IMR-90 (cell line): ENCODE measurements around the gene NAPEPLD. TPM values are rescaled to one million over a fixed set of nuclear protein-coding genes. Genes with fewer than 3 reads are reported as not detected.

Experiments
- ATAC-seq: fragments of 200-7000 bp; cut with Tn5 transposase; 2 replicates; pipeline ENCODE4 v1.9.1; 2020; ENCODE audit warnings: low read depth, mild to moderate bottlenecking, moderate library complexity
- BruUV-seq: library from RNA; stranded (reverse); fragments of 400-500 nt; replicated peaks from 2 replicates; lab custom pipeline; 2021; lab: Mats Ljungman, UMichigan
- CTCF ChIA-PET: fragments of 300-600 bp; formaldehyde crosslinking; extraction: SDS; loops from one replicate; lab custom pipeline; 2021; ENCODE audit warnings: antibody characterized with exemption; lab: Yijun Ruan, JAX
- POLR2A ChIA-PET: fragments of 300-600 bp; sonication (Branson Sonifier 250); formaldehyde crosslinking; loops from one replicate; lab custom pipeline; 2022; ENCODE audit warnings: antibody characterized with exemption; ENCODE audit not compliant: unreplicated experiment; lab: Charles Lee
- DNase-seq: peaks from one replicate; pipeline ENCODE4 v3.0.0; 2013
- H2AFZ ChIP-seq: replicated peaks from 2 replicates; pipeline ENCODE3; 2013; ENCODE audit warnings: low read length, mild to moderate bottlenecking; ENCODE audit not compliant: poor library complexity
- H2AK5ac ChIP-seq: 2 replicates; pipeline ENCODE4 v1.6.1; 2013; ENCODE audit warnings: low read depth, low read length, inconsistent platforms
- H2AK9ac ChIP-seq: replicated peaks from 2 replicates; pipeline ENCODE3; 2013; ENCODE audit warnings: mild to moderate bottlenecking, low read depth, low read length, moderate library complexity; ENCODE audit not compliant: poor library complexity
- H2BK120ac ChIP-seq: 2 replicates; pipeline ENCODE4 v1.6.1; 2013; ENCODE audit warnings: low read depth, low read length, inconsistent platforms
- H2BK15ac ChIP-seq: 3 replicates; pipeline ENCODE4 v1.6.1; 2013; ENCODE audit warnings: low read depth, low read length, inconsistent platforms
- H2BK20ac ChIP-seq: 2 replicates; pipeline ENCODE4 v1.6.1; 2013; ENCODE audit warnings: low read depth, mild to moderate bottlenecking, inconsistent platforms, low read length, moderate library complexity
- H2BK5ac ChIP-seq: 2 replicates; pipeline ENCODE4 v1.6.1; 2013; ENCODE audit warnings: mild to moderate bottlenecking, low read depth, low read length, inconsistent platforms; ENCODE audit not compliant: poor library complexity, severe bottlenecking
- H3K14ac ChIP-seq: replicated peaks from 2 replicates; pipeline ENCODE4 v1.6.1; 2013; ENCODE audit warnings: low read depth, low read length, inconsistent platforms
- H3K18ac ChIP-seq: 2 replicates; pipeline ENCODE4 v1.6.1; 2013; ENCODE audit warnings: low read depth, low read length, control low read depth
- H3K23ac ChIP-seq: 2 replicates; pipeline ENCODE4 v1.6.1; 2013; ENCODE audit warnings: low read depth, low read length, inconsistent platforms
- H3K27ac ChIP-seq: 2 replicates; pipeline ENCODE4 v1.5.1; 2013; ENCODE audit warnings: mild to moderate bottlenecking, control low read depth, low read length; ENCODE audit not compliant: insufficient read depth
- H3K27me3 ChIP-seq: 2 replicates; pipeline ENCODE4 v1.6.1; 2013; ENCODE audit warnings: low read length; ENCODE audit not compliant: control insufficient read depth, insufficient read depth
- H3K36me3 ChIP-seq: 2 replicates; pipeline ENCODE4 v1.6.1; 2013; ENCODE audit warnings: low read length, mixed read lengths; ENCODE audit not compliant: control insufficient read depth, insufficient read depth
- H3K4ac ChIP-seq: 2 replicates; pipeline ENCODE4 v1.6.1; 2013; ENCODE audit warnings: low read depth, low read length, inconsistent platforms
- H3K4me1 ChIP-seq: 2 replicates; pipeline ENCODE4 v1.6.1; 2013; ENCODE audit warnings: low read length, mixed read lengths; ENCODE audit not compliant: control insufficient read depth, insufficient read depth
- H3K4me2 ChIP-seq: 2 replicates; pipeline ENCODE4 v1.6.1; 2013; ENCODE audit warnings: low read depth, mild to moderate bottlenecking, control low read depth, low read length, moderate library complexity
- H3K4me3 ChIP-seq: 2 replicates; pipeline ENCODE4 v1.5.1; 2013; ENCODE audit warnings: low read depth, mild to moderate bottlenecking, control low read depth, low read length, moderate library complexity; ENCODE audit not compliant: insufficient read depth
- H3K56ac ChIP-seq: 2 replicates; pipeline ENCODE4 v1.6.1; 2013; ENCODE audit warnings: low read length, inconsistent platforms; ENCODE audit not compliant: insufficient read depth; ENCODE audit errors: extremely low read depth
- H3K79me1 ChIP-seq, 2 experiments: 2 replicates each; pipeline ENCODE4 v1.6.1; 2013; ENCODE audit warnings: low read length in 2 of 2, inconsistent platforms in 1 of 2, low read depth in 1 of 2
- H3K9ac ChIP-seq: 2 replicates; pipeline ENCODE4 v1.6.1; 2013; ENCODE audit warnings: low read depth, low read length, control low read depth
- H3K9me1 ChIP-seq: 2 replicates; pipeline ENCODE4 v1.6.1; 2013; ENCODE audit warnings: low read length, inconsistent platforms; ENCODE audit not compliant: insufficient read depth
- H3K9me3 ChIP-seq: 2 replicates; pipeline ENCODE4 v1.6.1; 2013; ENCODE audit warnings: low read length; ENCODE audit not compliant: control insufficient read depth, insufficient read depth
- H4K20me1 ChIP-seq: 2 replicates; pipeline ENCODE4 v1.6.1; 2013; ENCODE audit warnings: low read length, inconsistent platforms; ENCODE audit not compliant: insufficient read depth
- H4K5ac ChIP-seq: 2 replicates; pipeline ENCODE4 v1.6.1; 2013; ENCODE audit warnings: mild to moderate bottlenecking, low read depth, low read length, control low read depth
- H4K8ac ChIP-seq, 2 experiments: 2 replicates each; pipeline ENCODE4 v1.6.1; 2013; ENCODE audit warnings: low read depth in 2 of 2, low read length in 2 of 2, control low read depth in 1 of 2, inconsistent platforms in 1 of 2
- H4K91ac ChIP-seq: 2 replicates; pipeline ENCODE4 v1.6.1; 2013; ENCODE audit warnings: low read depth, low read length, inconsistent platforms; ENCODE audit not compliant: insufficient read depth
- BHLHE40 ChIP-seq: fragments of 150-350 bp; IDR thresholded peaks from 2 replicates; pipeline ENCODE4 v1.6.1; 2016; ENCODE audit warnings: mild to moderate bottlenecking, low read depth, low read length
- CEBPB ChIP-seq: IDR thresholded peaks from 2 replicates; pipeline ENCODE4 v1.6.1; 2012; ENCODE audit warnings: low read depth, low read length, improper control_type of control experiment
- CHD1 ChIP-seq: IDR thresholded peaks from 2 replicates; pipeline ENCODE4 v1.6.1; 2012; ENCODE audit warnings: low read depth, low read length, improper control_type of control experiment
- FOS ChIP-seq: fragments of 150-350 bp; IDR thresholded peaks from 2 replicates; pipeline ENCODE4 v1.6.1; 2016; ENCODE audit warnings: low read depth, low read length
- MAFK ChIP-seq: IDR thresholded peaks from 2 replicates; pipeline ENCODE4 v1.6.1; 2012; ENCODE audit warnings: low read depth, low read length, improper control_type of control experiment
- MAZ ChIP-seq: IDR thresholded peaks from 2 replicates; pipeline ENCODE4 v1.6.1; 2012; ENCODE audit warnings: low read depth, mild to moderate bottlenecking, low read length, improper control_type of control experiment, moderate library complexity, borderline replicate concordance
- MXI1 ChIP-seq: IDR thresholded peaks from 2 replicates; pipeline ENCODE4 v1.6.1; 2012; ENCODE audit warnings: low read depth, mild to moderate bottlenecking, low read length, moderate library complexity, borderline replicate concordance
- NFE2L2 ChIP-seq: fragments of 150-350 bp; IDR thresholded peaks from 2 replicates; pipeline ENCODE4 v1.6.1; 2016; ENCODE audit warnings: low read depth, mild to moderate bottlenecking, low read length
- POLR2A ChIP-seq: IDR thresholded peaks from 2 replicates; pipeline ENCODE4 v1.6.1; 2012; ENCODE audit warnings: mild to moderate bottlenecking, low read depth, low read length
- RAD21 ChIP-seq: IDR thresholded peaks from 2 replicates; pipeline ENCODE4 v1.6.1; 2012; ENCODE audit warnings: low read length, improper control_type of control experiment
- RCOR1 ChIP-seq: IDR thresholded peaks from 2 replicates; pipeline ENCODE4 v1.6.1; 2012; ENCODE audit warnings: mild to moderate bottlenecking, low read length, improper control_type of control experiment; ENCODE audit not compliant: insufficient replicate concordance
- RFX5 ChIP-seq: IDR thresholded peaks from 2 replicates; pipeline ENCODE4 v1.8.0; 2012; ENCODE audit warnings: low read depth, mild to moderate bottlenecking, low read length, moderate library complexity
- SMC3 ChIP-seq: fragments of 150-350 bp; IDR thresholded peaks from 2 replicates; pipeline ENCODE4 v1.6.1; 2016; ENCODE audit warnings: low read depth, mild to moderate bottlenecking, antibody characterized with exemption, low read length, moderate library complexity
- WGBS, 2 experiments: methylation state at CpG; one replicate each; pipeline versions ENCODE4 v1.1.5 to v1.1.7; 2013; ENCODE audit warnings: missing lambda C conversion rate in 2 of 2; ENCODE audit not compliant: insufficient read length in 1 of 2; ENCODE audit errors: extremely low coverage in 2 of 2; 5-methylcytosine and 5-hydroxymethylcytosine counted together
- dilution Hi-C: fragments of 300-500 bp; cut with HindIII; formaldehyde crosslinking; loops from one replicate; pipeline ENCODE4 v1.14.3; 2018; ENCODE audit warnings: low sequenced_read_pairs; ENCODE audit not compliant: unreplicated experiment
- in situ Hi-C: fragments of 300-500 bp; cut with MboI; formaldehyde crosslinking; loops from 3 replicates; pipeline ENCODE4 v1.14.3; 2019; ENCODE audit warnings: low sequenced_read_pairs, inconsistent platforms, mixed read lengths
- intact Hi-C: fragments of 100-400 bp; cut with micrococcal nuclease; formaldehyde crosslinking; loops from 2 replicates; pipeline ENCODE4 v1.10.0; 2022
- polyA plus RNA-seq, 3 experiments: library from polyadenylated mRNA; depleted of rRNA; stranded (reverse); fragments of >200 nt; gene quantifications; 2 replicates each; pipeline ENCODE4 v1.2.3, GENCODE V29; 2012; ENCODE audit warnings: low replicate concordance in 1 of 3
- total RNA-seq: library from RNA; depleted of rRNA; stranded (reverse); fragments of >200 nt; gene quantifications from 2 replicates; pipeline ENCODE4 v1.2.3, GENCODE V29; 2012
- TF ChIP-seq, protein P1 (sequence below): conservative IDR thresholded peaks from 2 replicates; pipeline ENCODE4 v1.5.1; 2012; ENCODE audit warnings: mild to moderate bottlenecking, low read depth, low read length, improper control_type of control experiment
- TF ChIP-seq, protein P2 (sequence below): fragments of 150-350 bp; IDR thresholded peaks from 2 replicates; pipeline ENCODE4 v1.6.1; 2016; ENCODE audit warnings: low read depth, mild to moderate bottlenecking, low read length, moderate library complexity, borderline replicate concordance
- TF ChIP-seq, protein P3 (sequence below): fragments of 150-350 bp; IDR thresholded peaks from 2 replicates; pipeline ENCODE4 v1.6.1; 2017; ENCODE audit warnings: mild to moderate bottlenecking, antibody characterized with exemption, low read length, low read depth

NAPEPLD gene
- total and polyA plus RNA-seq, 2 of the 4 experiments (the other 2 are of a cell fraction): 2.2 to 3.4 TPM

DNA sequence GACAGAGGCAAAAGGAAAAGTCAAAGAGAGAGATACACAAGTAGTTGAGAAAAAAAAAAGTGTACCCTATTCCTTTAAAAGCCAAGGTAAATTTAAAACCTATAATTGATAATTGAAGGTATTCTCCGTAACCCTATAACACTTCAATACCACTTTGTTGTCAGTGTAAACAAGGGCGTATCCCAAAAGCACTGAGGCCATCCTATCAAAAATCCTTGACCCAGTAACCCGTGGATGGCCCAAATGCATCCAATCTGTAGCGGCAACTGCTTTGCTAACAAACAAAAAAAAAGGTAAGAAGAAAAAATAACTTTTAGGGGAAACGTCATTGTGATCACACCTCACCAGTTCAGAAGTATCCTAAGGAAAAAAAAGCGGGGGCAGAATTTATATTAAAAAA lies 5.1 kb upstream of the NAPEPLD start:
- Histone ChIP-seq H3K36me3 (no peaks in the 10 kb centered on the region), H3K14ac (no peak overlapping the region), H3K9ac (no peak overlapping the region), H2BK20ac (no peak overlapping the region), H2AK5ac (no peak overlapping the region), H3K4me2 (no peak overlapping the region), H3K18ac (no peak overlapping the region), H4K91ac (no peak overlapping the region), H4K5ac (no peak overlapping the region), H2AK9ac (no peak overlapping the region), H3K27ac (no peak overlapping the region), H3K4ac (no peak overlapping the region), H3K23ac (no peak overlapping the region), H4K8ac (no peak overlapping the region), H3K9me3 (no peaks in the 10 kb centered on the region), H2BK120ac (no peak overlapping the region), H3K79me1 (peaks cover 0 to 3% of the 10 kb centered on the region in 2 experiments; a peak in 1 of 4 replicates), H2BK5ac (no peak overlapping the region), H4K20me1 (no peaks in the 10 kb centered on the region), H3K27me3 (no peaks in the 10 kb centered on the region; the same call in 1 of the 2 replicates), H2BK15ac (no peak overlapping the region), H3K4me1 (no peaks in the 10 kb centered on the region), H3K9me1 (no peaks in the 10 kb centered on the region), H2AFZ (no peak overlapping the region), H3K56ac (no peak overlapping the region), H3K4me3 (no peak overlapping the region)
- dilution Hi-C loops: no loop called here
- in situ Hi-C loops: no loop called here
- TF ChIP-seq, protein P1, sequence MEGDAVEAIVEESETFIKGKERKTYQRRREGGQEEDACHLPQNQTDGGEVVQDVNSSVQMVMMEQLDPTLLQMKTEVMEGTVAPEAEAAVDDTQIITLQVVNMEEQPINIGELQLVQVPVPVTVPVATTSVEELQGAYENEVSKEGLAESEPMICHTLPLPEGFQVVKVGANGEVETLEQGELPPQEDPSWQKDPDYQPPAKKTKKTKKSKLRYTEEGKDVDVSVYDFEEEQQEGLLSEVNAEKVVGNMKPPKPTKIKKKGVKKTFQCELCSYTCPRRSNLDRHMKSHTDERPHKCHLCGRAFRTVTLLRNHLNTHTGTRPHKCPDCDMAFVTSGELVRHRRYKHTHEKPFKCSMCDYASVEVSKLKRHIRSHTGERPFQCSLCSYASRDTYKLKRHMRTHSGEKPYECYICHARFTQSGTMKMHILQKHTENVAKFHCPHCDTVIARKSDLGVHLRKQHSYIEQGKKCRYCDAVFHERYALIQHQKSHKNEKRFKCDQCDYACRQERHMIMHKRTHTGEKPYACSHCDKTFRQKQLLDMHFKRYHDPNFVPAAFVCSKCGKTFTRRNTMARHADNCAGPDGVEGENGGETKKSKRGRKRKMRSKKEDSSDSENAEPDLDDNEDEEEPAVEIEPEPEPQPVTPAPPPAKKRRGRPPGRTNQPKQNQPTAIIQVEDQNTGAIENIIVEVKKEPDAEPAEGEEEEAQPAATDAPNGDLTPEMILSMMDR: no peak
- TF ChIP-seq, protein P2, sequence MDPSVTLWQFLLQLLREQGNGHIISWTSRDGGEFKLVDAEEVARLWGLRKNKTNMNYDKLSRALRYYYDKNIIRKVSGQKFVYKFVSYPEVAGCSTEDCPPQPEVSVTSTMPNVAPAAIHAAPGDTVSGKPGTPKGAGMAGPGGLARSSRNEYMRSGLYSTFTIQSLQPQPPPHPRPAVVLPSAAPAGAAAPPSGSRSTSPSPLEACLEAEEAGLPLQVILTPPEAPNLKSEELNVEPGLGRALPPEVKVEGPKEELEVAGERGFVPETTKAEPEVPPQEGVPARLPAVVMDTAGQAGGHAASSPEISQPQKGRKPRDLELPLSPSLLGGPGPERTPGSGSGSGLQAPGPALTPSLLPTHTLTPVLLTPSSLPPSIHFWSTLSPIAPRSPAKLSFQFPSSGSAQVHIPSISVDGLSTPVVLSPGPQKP: no peak
- no peak for TF ChIP-seq POLR2A
- no peak for TF ChIP-seq BHLHE40
- no peak for TF ChIP-seq MAFK
- no peak for TF ChIP-seq RCOR1
- no peak for TF ChIP-seq SMC3
- TF ChIP-seq RFX5: no peak
- no peak for TF ChIP-seq FOS
- TF ChIP-seq CHD1: no peak
- TF ChIP-seq CEBPB: no peak
- no peak for TF ChIP-seq RAD21
- no peak for TF ChIP-seq MAZ
- TF ChIP-seq, protein P3, sequence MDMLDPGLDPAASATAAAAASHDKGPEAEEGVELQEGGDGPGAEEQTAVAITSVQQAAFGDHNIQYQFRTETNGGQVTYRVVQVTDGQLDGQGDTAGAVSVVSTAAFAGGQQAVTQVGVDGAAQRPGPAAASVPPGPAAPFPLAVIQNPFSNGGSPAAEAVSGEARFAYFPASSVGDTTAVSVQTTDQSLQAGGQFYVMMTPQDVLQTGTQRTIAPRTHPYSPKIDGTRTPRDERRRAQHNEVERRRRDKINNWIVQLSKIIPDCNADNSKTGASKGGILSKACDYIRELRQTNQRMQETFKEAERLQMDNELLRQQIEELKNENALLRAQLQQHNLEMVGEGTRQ: no peak
- TF ChIP-seq MXI1: no peak
- no peak for TF ChIP-seq NFE2L2
- POLR2A ChIA-PET: no interaction called here
- ATAC-seq (no peak), DNase-seq (no peak)
- CTCF ChIA-PET: no interaction called here
- no TSS peak for BruUV-seq
- WGBS, 2 experiments: no CpG with 5 or more reads among the region's 6 CpGs
- intact Hi-C loops: no loop called here
